Activated T-helper 1 cell treated with anti-CD3 and anti-CD28 coated beads, Interleukin-12 subunit alpha, Interleukin-12 subunit beta, Interleukin-2, Interleukin-4 antibody, amounts not matched to agents 30 ng/mL and 10 ng/mL and 1 ng/mL, durations not matched to agents 14 hours and 24 hours and 36 hours (primary cell): ENCODE results near the gene HES5. TPM values are rescaled to one million over a fixed set of nuclear protein-coding genes. Genes with fewer than 3 reads are reported as not detected.

Experiments used
- DNase-seq: peaks from one replicate; pipeline ENCODE4 v3.0.0; 2021; ENCODE audit warnings: low spot score
- H3K27ac Mint-ChIP-seq: one replicate; pipeline ENCODE4 v1.8.0; 2021; ENCODE audit warnings: mild to moderate bottlenecking, mixed read lengths
- H3K27me3 Mint-ChIP-seq: one replicate; pipeline ENCODE4 v1.8.0; 2022; ENCODE audit warnings: mild to moderate bottlenecking, moderate library complexity, mixed read lengths; ENCODE audit not compliant: insufficient read depth
- H3K36me3 Mint-ChIP-seq: one replicate; pipeline ENCODE4 v1.8.0; 2021; ENCODE audit warnings: low read depth, mixed read lengths
- H3K4me1 Mint-ChIP-seq: one replicate; pipeline ENCODE4 v1.8.0; 2021; ENCODE audit warnings: low read depth, mixed read lengths
- H3K4me3 Mint-ChIP-seq: one replicate; pipeline ENCODE4 v1.8.0; 2021; ENCODE audit warnings: mild to moderate bottlenecking, moderate library complexity, mixed read lengths
- H3K9me3 Mint-ChIP-seq: one replicate; pipeline ENCODE4 v1.8.0; 2021; ENCODE audit warnings: mixed read lengths
- intact Hi-C: fragments of 100-400 bp; cut with micrococcal nuclease; formaldehyde crosslinking; loops from one replicate; pipeline ENCODE4 v1.15.1; 2024
- total RNA-seq: library from RNA; stranded (reverse); gene quantifications from 2 replicates; pipeline ENCODE4 v1.2.3, GENCODE V29; 2022

The HES5 gene
- total RNA-seq, 1 donor from 2014 or later: not detected

DNA sequence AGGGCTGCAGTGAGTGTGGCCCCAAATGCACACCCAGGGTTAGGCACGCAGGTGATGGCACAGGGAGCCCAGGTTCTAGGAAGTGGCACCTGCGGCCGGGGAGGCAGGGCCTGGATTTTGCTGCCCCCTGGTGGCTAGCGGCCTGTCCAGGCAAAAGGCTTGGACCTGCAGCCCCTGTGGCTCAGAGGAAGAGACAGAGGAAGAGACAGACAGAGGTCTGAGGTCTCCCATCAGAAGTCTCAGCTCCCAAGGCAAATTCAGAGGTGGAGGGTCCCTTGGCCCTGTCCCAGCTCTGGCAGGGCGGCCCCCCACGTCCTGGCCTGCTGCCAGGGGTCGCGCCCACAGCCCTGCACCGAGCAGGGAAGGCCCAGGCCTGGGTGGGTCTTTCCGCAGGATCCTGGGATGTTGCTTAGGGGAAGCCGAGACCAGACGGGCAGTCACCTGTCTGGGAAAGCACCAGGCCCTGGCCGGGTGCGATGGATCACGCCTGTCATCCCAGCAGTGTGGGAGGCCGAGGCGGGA, 18.1 kb upstream of the HES5 start:
- peak; percentile 71 for DNase-seq
- H3K36me3 Mint-ChIP-seq: no peaks in the 10 kb centered on the region
- H3K4me3 Mint-ChIP-seq: peak overlapping the region; percentile 91

DNA sequence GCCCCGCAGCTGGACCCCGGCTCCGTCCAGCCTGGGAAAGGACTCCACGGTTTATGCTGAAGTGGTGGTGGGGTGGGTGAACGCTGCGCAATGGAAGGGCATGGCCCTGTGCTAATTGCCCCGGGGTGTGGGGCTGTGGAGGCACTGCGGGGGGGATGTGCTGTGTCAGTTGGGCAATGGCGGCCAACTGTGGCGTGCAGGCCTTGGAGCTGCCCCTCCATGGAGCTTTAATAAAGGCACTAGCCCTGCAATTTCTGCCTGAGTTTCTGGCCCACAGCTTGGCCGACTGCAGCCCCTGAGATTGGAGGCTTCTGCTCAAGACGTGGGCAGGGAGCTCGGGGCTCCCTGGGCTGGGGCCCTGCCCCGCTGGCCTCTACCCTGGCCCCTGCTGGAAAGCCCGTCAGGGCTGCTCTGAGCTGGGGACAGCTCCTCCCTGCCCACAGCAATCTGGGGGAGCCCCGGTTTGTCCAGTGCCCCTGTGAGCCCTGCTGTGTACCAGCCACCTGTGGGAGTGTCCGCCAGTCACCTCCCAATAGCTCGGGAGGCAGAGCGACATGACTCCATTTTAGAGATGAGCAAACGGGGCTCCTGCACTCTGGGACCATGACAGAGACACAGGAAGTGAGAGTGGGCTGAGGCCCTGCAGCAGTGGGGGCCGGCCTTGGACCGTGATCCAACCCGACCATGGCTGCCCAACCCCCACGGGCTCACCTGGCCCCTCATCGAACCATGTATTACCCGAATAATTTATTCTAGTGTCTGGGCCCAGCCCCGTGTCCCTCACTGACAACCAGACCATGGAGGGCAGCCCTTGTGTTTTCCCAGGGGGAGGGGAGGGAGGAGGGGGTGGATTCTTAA, 17.4 kb upstream of the HES5 start:
- Mint-ChIP-seq H3K4me1 (peaks cover 7% of the 10 kb centered on the region), H3K27ac (peak overlapping the region; percentile 99), H3K27me3 (peaks cover 5% of the 10 kb centered on the region), H3K4me3 (peak overlapping the region; percentile 91), H3K9me3 (no peaks in the 10 kb centered on the region), H3K36me3 (no peaks in the 10 kb centered on the region)
- DNase-seq: peak; percentile 55
- intact Hi-C loops: loop anchor here (1.0 to 10.0 kb wide), 11 partner anchors 9 to 1357 kb away; partner anchors contain the start of genes C1orf174, FAAP20, MORN1 and PANK4

More for the DNA sequence above, 18.1 kb upstream of the HES5 start:
- Mint-ChIP-seq H3K9me3 (no peaks in the 10 kb centered on the region), H3K4me1 (peaks cover 7% of the 10 kb centered on the region), H3K27ac (peak overlapping the region; percentile 99), H3K27me3 (peaks cover 2% of the 10 kb centered on the region)
- intact Hi-C loops: loop anchor here (1.0 to 10.0 kb wide), 4 partner anchors 8 to 1357 kb away; partner anchors contain the start of genes C1orf174 and TNFRSF14

DNA sequence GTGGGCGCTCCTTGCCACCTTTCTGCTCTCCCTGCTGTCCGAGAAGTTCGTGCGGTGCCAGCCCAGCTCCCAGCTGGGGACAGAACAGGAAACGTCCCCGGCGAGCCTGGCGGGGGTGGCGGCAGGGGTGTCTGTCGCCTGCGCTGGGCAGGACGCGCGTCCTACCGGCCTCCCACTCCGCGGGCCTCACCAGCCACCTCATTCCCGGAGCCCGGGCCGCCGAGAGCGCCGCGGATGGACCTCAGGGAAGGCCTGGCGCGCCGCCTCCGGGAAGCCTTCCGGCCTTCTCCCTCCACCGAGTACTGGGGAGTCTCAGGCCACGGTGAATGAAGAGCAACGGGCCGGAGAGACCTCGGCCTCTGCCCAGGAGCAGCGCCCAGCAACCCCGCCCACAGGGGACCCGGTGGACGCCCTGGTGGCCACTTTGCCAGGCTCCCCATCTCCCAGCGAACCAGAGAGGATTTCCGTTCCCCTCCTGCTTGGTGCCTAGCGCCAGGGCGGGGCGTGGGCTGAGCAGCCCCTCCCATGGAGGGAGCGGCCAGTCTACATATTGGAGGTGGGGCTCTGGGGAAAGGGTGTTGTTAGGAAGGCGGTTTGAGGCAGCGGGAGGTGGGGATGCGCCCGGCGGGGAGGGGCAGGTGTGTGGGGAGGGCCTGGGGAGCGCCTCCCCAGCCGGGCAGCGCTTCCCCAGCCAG, 16.6 kb upstream of the HES5 start:
- Mint-ChIP-seq H3K36me3 (no peaks in the 10 kb centered on the region), H3K9me3 (no peaks in the 10 kb centered on the region), H3K27ac (peak overlapping the region; percentile 99), H3K4me1 (peaks cover 7% of the 10 kb centered on the region), H3K27me3 (peaks cover 9% of the 10 kb centered on the region), H3K4me3 (peak overlapping the region; percentile 91)
- DNase-seq: peak; percentile 88
- intact Hi-C loops: loop anchor here (1.0 to 10.0 kb wide), 10 partner anchors 20 to 1358 kb away; partner anchors contain the start of genes C1orf174, FAAP20, MORN1 and PANK4

DNA sequence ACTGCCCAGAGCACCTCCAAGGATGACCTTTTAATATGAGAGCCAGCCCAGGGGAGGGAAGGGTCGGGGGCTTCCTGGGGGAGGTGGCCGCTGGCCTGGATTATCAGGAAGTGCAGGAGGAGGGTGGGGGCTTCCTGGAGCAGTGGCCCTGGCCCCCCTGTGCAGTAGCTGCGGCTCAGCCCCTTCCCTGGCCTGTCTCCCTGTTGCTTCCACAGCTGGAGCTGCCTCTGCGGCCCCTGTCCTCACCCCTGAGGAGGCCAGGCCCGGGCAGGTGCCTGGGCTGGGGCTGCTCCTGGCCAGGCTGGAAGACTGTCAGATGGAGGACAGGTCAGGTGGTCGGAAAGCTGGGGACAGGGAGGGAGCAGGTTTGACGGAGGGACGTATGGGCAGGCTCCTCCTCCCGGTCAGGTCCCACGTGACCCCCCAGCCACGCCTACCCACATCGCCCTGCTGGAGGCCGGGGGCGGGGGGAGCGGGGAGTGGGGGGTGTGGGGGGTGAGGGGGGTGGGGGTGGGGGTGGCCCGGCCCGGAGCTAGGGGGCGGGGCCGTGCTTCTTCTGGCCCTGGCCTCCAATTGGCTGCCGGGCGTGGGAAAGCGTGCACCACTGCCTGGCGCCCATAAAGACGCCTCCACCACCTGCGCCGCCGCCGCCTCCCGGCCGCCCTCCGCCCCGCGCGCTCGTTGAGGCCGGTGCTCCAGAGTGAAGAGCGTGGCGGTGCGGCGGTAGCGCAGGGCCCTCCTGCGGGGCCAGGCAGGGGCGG, 15.9 kb upstream of the HES5 start:
- Mint-ChIP-seq H3K27me3 (peaks cover 13% of the 10 kb centered on the region), H3K9me3 (no peaks in the 10 kb centered on the region), H3K4me1 (peaks cover 7% of the 10 kb centered on the region), H3K27ac (peak overlapping the region; percentile 61), H3K4me3 (peak overlapping the region; percentile 91), H3K36me3 (no peaks in the 10 kb centered on the region)
- intact Hi-C loops: loop anchor here (1.0 to 10.0 kb wide), 4 partner anchors 244 to 1359 kb away; partner anchors contain the start of genes C1orf174 and FAAP20
- peak; percentile 87 for DNase-seq

DNA sequence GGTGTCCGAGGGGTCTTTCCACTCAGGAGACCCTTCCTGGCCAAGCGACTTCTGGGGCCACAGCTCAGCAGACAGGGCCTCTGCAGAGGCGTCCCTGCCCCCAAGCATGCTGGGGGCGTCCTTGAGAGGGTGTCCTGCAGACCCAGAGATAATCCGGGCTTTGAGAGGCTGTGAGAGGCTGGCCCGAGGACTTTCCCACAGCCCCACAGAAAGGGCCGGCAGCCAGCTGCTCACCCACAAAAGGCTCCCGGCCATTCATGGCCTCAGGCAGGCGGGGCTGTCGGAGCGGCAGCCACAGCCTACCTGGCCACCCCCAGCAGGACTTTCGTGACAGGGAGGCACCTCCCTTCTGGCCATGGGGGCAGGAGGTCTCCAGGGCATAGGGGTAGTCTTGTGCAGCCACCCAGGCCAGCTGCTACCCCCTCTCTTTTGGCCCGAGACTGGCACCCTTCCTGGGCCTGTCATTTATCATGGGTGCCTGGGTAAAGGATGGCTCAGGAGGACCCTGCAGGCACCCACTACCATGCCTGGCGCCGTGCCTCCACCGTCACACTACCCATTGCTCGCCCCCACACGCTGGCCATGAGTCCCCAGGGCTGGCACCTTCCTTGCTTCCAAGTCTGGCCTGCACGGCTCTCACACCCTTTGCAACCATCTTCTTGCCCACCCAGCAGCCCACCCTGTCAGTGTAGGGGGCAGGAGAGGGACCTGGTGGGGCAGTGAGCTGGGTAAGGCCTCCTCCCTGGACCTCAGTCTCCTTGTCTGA, 15.0 kb upstream of the HES5 start:
- no peak for DNase-seq
- H3K27ac Mint-ChIP-seq: no peak overlapping the region
- peaks cover 13% of the 10 kb centered on the region for H3K27me3 Mint-ChIP-seq
- intact Hi-C loops: loop anchor here (5.0 to 10.0 kb wide), 2 partner anchors 243 to 1360 kb away; partner anchors contain the start of gene C1orf174
- no peaks in the 10 kb centered on the region for H3K9me3 Mint-ChIP-seq
- H3K36me3 Mint-ChIP-seq: no peaks in the 10 kb centered on the region
- H3K4me3 Mint-ChIP-seq: no peak overlapping the region
- peaks cover 7% of the 10 kb centered on the region for H3K4me1 Mint-ChIP-seq

DNA sequence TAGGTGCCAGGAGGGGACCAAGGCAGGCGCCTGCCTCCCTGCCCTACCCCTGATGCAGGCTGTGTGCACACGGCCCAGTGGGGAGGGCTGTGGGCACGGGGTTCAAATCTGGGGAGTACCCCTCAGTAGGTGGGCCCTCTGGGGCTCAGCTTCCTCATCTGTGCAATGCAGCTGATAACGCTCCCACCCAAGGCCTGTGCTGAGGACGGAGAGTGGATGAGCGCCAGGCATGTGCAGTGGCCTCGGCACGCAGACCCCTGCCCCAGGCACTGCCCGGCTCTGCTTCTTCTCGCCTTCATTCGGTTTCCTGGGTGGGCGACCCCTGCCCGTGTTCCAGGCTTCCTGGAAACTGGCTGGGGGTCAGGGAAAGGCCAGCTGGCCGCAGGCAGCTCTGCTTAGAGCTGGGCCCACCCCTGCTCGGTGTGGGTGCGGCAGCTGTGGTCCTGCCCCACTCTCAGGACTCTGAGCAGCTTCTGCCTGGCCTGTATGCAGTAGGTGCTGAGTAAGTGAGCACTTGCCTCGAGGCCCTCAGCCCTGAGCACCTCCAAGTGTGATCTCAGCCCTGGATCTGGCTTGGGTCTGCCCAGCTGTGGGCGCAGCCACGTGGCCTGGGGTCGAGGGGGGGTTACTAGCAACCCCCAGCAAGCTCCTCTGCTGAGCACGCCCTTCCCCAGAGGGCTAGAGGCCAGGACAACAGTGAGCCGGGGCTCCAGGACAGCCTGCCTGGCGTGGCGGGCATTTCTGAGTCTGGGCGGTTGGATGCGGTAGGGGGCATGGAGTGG, 14.2 kb upstream of the HES5 start:
- Mint-ChIP-seq H3K27ac (no peak overlapping the region), H3K27me3 (peaks cover 13% of the 10 kb centered on the region), H3K4me1 (peaks cover 7% of the 10 kb centered on the region), H3K4me3 (no peak overlapping the region), H3K36me3 (no peaks in the 10 kb centered on the region), H3K9me3 (no peaks in the 10 kb centered on the region)
- DNase-seq: no peak
- intact Hi-C loops: loop anchor here (10.0 kb wide), 1 partner anchor 1361 kb away; the partner anchor contains the start of gene C1orf174

- DNase-seq: no peak
- Mint-ChIP-seq H3K4me1 (peaks cover 2% of the 10 kb centered on the region), H3K36me3 (no peaks in the 10 kb centered on the region), H3K27me3 (peaks cover 15% of the 10 kb centered on the region), H3K4me3 (no peak overlapping the region), H3K9me3 (no peaks in the 10 kb centered on the region), H3K27ac (no peak overlapping the region)
- intact Hi-C loops: loop anchor here (10.0 kb wide), 1 partner anchor 1361 kb away; the partner anchor contains the start of gene C1orf174
These were observed 13.6 kb upstream of the HES5 start for GRCh38 chr1:2543543-2544092.

DNA sequence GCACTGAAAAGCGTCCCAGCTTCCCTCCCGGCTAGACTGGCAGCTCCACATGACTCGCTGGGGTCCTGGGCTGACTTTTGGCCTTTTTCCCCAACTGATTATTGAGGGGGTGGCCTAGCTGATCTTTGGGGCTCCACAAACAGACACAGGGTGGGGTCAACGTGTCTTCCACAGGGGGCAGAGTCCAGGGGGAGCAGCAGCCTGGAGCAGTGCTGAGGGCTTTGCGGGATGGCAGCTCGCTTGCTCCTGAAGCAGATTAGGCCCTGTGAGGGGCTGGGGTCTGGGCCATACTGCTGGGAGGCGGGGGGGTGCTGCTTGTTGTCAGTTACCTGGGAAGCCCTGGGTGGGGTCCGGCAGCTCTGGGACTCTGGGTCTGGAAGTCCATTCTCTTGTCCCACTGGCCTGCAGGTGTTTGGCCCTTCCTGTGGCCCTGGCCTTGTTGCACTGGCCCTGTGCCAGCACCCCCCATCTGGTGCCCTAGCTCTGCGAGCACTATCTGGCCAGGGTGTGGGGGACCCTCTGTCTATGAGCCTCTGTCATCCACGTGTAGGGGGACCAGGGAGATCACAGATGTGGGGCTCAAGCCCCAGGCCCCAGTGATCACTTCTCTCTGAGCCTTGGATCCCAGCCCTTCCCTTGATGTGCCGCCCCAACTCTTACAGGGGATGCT, 12.3 kb upstream of the HES5 start:
- Mint-ChIP-seq H3K27me3 (peaks cover 18% of the 10 kb centered on the region), H3K4me3 (no peak overlapping the region), H3K27ac (no peak overlapping the region), H3K36me3 (no peaks in the 10 kb centered on the region), H3K4me1 (no peaks in the 10 kb centered on the region), H3K9me3 (no peaks in the 10 kb centered on the region)
- intact Hi-C loops: loop anchor here (10.0 kb wide), 1 partner anchor 1362 kb away; the partner anchor contains the start of gene C1orf174
- no peak for DNase-seq

GRCh38 chr1:2541619-2542245, 11.7 kb upstream of the HES5 start:
- peaks cover 18% of the 10 kb centered on the region for H3K27me3 Mint-ChIP-seq

GRCh38 chr1:2540816-2541492, 10.9 kb upstream of the HES5 start:
- intact Hi-C loops: loop anchor here (10.0 kb wide), 1 partner anchor 1364 kb away; the partner anchor contains the start of gene C1orf174
- Mint-ChIP-seq H3K4me1 (no peaks in the 10 kb centered on the region), H3K9me3 (no peaks in the 10 kb centered on the region), H3K4me3 (no peak overlapping the region), H3K36me3 (no peaks in the 10 kb centered on the region), H3K27ac (no peak overlapping the region), H3K27me3 (peaks cover 18% of the 10 kb centered on the region)
- no peak for DNase-seq

More at GRCh38 chr1:2541619-2542245, 11.7 kb upstream of the HES5 start:
- H3K9me3 Mint-ChIP-seq: no peaks in the 10 kb centered on the region
- H3K4me1 Mint-ChIP-seq: no peaks in the 10 kb centered on the region
- no peak for DNase-seq
- intact Hi-C loops: loop anchor here (10.0 kb wide), 1 partner anchor 1363 kb away; the partner anchor contains the start of gene C1orf174
- no peaks in the 10 kb centered on the region for H3K36me3 Mint-ChIP-seq
- H3K27ac Mint-ChIP-seq: no peak overlapping the region
- H3K4me3 Mint-ChIP-seq: no peak overlapping the region
